ENCODE data around the gene HMOX1.
"Not testable (repeated sequence)": the region's sequence is repeated elsewhere in the genome, so short reads cannot be mapped to it uniquely, and the experiment has no call there.

The HMOX1 gene

DNA sequence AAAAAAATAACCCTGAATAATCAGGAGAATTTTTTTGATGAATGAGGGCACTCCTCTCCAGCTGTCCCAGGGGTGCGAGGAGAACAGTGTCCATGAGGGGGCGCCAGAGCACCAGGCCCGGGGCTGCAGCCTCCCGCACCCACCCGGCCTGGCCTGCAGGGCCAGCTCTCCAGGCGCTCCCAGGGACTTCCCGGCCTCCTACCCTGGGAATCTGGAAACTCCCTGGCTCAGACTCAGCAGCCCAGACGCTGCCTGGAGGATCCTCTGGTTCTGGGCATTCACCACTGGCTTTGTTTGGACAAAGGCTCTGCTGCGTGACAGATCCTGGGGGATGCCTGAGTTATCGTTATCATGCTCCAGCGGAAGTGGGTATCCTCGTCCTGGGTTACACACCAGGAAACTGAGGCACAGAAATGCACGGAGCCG lies 50.0 kb downstream of the HMOX1 start:
- H3K9ac ChIP-seq (ENCODE audit: low read depth in 1 of 2, low read length in 2 of 2), result no peak overlapping the region

DNA sequence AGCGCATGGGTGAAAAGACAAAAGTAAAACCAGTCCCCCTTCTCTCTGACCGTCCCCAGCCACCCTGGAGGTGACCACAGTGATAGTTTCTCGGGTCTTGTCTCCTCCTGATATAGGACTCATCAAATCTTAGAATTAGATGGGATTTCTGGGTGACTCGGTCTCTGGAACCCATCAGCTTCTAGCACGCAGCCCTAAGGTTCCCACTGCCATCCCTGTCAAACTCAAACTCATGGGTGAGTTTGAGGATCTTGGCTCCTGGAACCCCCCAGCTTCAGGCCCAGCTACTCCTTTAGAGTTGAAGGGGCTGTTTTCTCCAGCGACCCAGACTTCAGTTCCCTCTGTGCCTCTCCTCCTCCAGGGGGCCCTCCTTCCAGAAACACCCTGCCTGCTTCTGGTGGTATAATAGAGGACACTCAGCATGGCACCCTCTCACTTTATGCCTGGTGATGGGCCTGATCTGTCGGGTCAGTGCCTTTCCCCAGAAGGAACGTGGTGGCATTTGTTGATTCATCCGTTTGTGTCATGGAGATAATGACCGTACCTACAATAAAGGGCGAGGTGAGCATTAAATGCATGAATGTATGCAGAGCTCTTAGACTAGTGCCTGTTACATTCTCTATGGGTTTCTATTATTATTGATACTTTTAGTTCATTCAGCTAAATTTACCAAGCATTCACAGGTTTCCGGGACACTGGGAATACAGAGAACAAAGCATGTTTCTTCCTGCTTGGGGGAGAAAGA lies 50.8 kb downstream of the HMOX1 start:
- Histone ChIP-seq H3K36me3 (ENCODE audit: control insufficient read depth in 1 of 2, insufficient read depth in 2 of 2, low read length in 2 of 2) (peaks cover 4 to 19% of the 10 kb centered on the region in 2 donors), H3K9ac (ENCODE audit: low read depth in 1 of 2, low read length in 2 of 2) (no peak overlapping the region), H3K27me3 (ENCODE audit: control insufficient read depth in 1 of 2, insufficient read depth in 2 of 2, low read length in 2 of 2) (no peaks in the 10 kb centered on the region), H3K27ac (ENCODE audit: low read depth, low read length) (no peak overlapping the region), H3K4me1 (ENCODE audit: control insufficient read depth in 1 of 2, insufficient read depth in 2 of 2, low read length in 2 of 2) (no peaks in the 10 kb centered on the region), H3K4me3 (ENCODE audit: low read depth in 1 of 2, low read length in 2 of 2) (no peak overlapping the region), H3K9me3 (ENCODE audit: control insufficient read depth in 1 of 2, low read length in 2 of 2) (peaks cover 9 to 10% of the 10 kb centered on the region in 2 donors)

More for the DNA sequence above, 50.0 kb downstream of the HMOX1 start:
- Histone ChIP-seq H3K36me3 (ENCODE audit: control insufficient read depth in 1 of 2, insufficient read depth in 2 of 2, low read length in 2 of 2) (peaks cover 4 to 19% of the 10 kb centered on the region in 2 donors), H3K4me3 (ENCODE audit: low read depth in 1 of 2, low read length in 2 of 2) (no peak overlapping the region), H3K4me1 (ENCODE audit: control insufficient read depth in 1 of 2, insufficient read depth in 2 of 2, low read length in 2 of 2) (no peaks in the 10 kb centered on the region), H3K9me3 (ENCODE audit: control insufficient read depth in 1 of 2, low read length in 2 of 2) (peaks cover 9 to 10% of the 10 kb centered on the region in 2 donors), H3K27me3 (ENCODE audit: control insufficient read depth in 1 of 2, insufficient read depth in 2 of 2, low read length in 2 of 2) (no peaks in the 10 kb centered on the region), H3K27ac (ENCODE audit: low read depth, low read length) (no peak overlapping the region)

DNA sequence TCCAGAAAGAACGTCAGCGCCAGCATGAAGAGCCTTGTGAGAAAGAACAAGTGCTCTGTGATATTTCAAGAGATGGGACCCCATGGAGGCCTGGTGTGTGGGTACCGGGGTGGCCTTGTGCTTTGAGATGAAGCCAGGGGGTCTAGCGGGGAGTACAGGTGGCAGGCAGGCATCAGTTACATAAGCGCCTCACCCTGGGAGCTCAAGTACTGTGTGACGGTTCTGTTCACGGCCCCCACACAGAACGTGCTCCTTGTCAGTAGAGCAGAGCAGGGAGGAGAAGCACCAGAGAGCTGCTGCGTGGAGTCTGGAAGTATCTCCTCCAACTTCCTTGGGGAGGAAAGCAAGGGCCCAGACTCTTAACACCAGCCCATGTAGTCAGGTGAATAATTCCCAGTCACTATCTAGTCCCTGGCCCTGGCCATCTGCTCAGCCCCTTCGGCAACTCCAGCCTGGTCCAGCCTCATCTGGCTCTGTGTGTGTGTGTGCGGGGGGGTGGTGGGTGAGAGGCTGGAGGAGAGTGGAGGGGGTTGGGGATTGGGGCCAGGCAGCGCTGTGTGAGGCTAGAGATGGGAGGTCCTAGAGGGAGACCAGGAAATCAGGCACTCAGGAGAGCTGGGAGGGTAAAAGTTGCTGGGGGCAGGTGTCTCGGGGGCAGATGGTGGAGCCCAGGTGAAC lies 51.5 kb downstream of the HMOX1 start:
- H3K9me3 ChIP-seq (ENCODE audit: control insufficient read depth in 1 of 2, low read length in 2 of 2), result peaks cover 9 to 10% of the 10 kb centered on the region in 2 donors
- no peaks in the 10 kb centered on the region for H3K4me1 ChIP-seq (ENCODE audit: control insufficient read depth in 1 of 2, insufficient read depth in 2 of 2, low read length in 2 of 2)
- no peak overlapping the region for H3K27ac ChIP-seq (ENCODE audit: low read depth, low read length)
- H3K27me3 ChIP-seq (ENCODE audit: control insufficient read depth in 1 of 2, insufficient read depth in 2 of 2, low read length in 2 of 2), result no peaks in the 10 kb centered on the region
- no peak overlapping the region for H3K9ac ChIP-seq (ENCODE audit: low read depth in 1 of 2, low read length in 2 of 2)
- no peak overlapping the region for H3K4me3 ChIP-seq (ENCODE audit: low read depth in 1 of 2, low read length in 2 of 2)
- peaks cover 4 to 19% of the 10 kb centered on the region in 2 donors for H3K36me3 ChIP-seq (ENCODE audit: control insufficient read depth in 1 of 2, insufficient read depth in 2 of 2, low read length in 2 of 2)

DNA sequence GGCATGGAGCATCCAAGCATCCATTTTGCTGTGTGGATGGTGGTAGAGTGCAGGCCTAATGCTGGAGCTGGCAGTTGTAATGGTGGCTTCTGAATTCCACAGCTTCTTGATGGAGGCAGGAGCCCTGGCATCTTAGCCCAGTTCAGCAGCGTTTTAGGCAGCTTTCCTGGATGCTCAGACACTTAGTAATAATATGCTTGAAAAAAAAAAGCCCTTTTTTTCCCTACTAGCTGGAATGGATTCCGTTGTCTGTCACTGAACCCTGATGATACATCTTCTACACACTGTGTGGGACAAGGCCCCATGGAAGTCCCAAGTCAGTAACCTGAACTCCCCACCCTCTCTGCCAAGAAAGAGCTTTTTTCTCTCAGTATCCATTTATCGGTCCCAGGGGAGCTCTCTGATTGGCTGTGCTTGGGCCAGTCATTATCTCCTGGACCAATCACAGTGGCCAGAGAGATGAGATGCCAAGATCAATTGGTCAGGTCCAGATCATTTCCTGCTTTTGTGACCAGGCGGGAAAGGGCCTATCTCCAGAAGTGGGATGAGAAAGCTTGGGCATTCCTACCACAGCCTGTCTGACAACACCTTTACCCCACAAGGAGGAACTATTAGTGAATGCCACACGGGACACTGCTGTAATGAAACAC lies 53.3 kb downstream of the HMOX1 start:
- Histone ChIP-seq H3K27me3 (ENCODE audit: control insufficient read depth in 1 of 2, insufficient read depth in 2 of 2, low read length in 2 of 2) (no peaks in the 10 kb centered on the region), H3K4me3 (ENCODE audit: low read depth in 1 of 2, low read length in 2 of 2) (no peak overlapping the region), H3K9ac (ENCODE audit: low read depth in 1 of 2, low read length in 2 of 2) (no peak overlapping the region), H3K27ac (ENCODE audit: low read depth, low read length) (no peak overlapping the region), H3K4me1 (ENCODE audit: control insufficient read depth in 1 of 2, insufficient read depth in 2 of 2, low read length in 2 of 2) (no peaks in the 10 kb centered on the region), H3K9me3 (ENCODE audit: control insufficient read depth in 1 of 2, low read length in 2 of 2) (peaks cover 9 to 10% of the 10 kb centered on the region in 2 donors), H3K36me3 (ENCODE audit: control insufficient read depth in 1 of 2, insufficient read depth in 2 of 2, low read length in 2 of 2) (peaks cover 4 to 19% of the 10 kb centered on the region in 2 donors)

DNA sequence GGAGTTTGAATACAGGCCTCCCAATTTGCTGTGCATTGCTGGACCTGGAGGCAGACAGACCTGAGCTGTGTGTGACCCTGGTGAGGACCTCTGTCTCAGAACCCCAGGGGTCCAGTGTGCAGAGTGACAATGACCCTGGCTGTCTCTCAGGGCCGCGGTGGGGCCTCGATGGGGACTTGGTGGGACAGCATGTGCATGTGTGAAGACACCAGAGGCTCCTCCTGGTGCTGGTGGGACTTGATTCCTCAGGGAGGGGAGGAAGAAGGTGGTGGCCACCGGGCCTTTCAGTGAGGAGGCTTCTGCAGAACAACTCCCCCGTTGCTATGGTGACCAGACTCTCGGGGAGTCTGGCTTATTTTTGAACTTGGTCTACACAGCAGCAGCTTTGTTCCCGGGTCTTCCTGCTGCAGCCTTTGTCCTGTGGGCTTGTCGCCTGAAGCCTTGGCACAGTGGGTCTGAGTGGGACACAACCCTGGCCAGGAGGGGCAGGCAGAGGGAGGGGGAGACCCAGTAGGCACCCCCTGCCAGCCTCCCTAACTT lies 54.4 kb downstream of the HMOX1 start:
- H3K27ac ChIP-seq (ENCODE audit: low read depth, low read length), result no peak overlapping the region
- no peak overlapping the region for H3K9ac ChIP-seq (ENCODE audit: low read depth in 1 of 2, low read length in 2 of 2)
- H3K4me3 ChIP-seq (ENCODE audit: low read depth in 1 of 2, low read length in 2 of 2), result no peak overlapping the region
- peaks cover 4 to 19% of the 10 kb centered on the region in 2 donors for H3K36me3 ChIP-seq (ENCODE audit: control insufficient read depth in 1 of 2, insufficient read depth in 2 of 2, low read length in 2 of 2)
- no peaks in the 10 kb centered on the region for H3K27me3 ChIP-seq (ENCODE audit: control insufficient read depth in 1 of 2, insufficient read depth in 2 of 2, low read length in 2 of 2)
- peaks cover 9 to 10% of the 10 kb centered on the region in 2 donors for H3K9me3 ChIP-seq (ENCODE audit: control insufficient read depth in 1 of 2, low read length in 2 of 2)
- H3K4me1 ChIP-seq (ENCODE audit: control insufficient read depth in 1 of 2, insufficient read depth in 2 of 2, low read length in 2 of 2), result no peaks in the 10 kb centered on the region

DNA sequence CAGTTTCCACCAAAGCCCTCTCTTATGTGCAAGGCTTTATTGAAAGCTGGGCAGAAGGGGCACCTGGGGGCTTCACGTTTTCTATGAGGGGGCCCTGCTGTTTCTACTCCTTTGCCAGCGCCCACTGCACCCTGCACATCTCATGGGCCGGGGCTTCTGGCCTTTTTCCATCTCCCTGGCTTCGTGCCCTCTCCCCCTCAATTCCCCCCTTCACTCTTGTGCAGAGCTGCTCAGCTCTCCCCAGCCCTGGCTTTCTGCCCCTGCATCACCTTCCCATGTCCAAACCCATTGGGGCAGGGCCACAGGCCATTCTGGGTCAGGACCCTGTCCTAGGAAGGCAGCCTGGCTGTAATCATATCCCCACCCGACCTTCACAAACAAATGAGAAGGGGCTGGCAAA lies 55.5 kb downstream of the HMOX1 start:
- Histone ChIP-seq H3K9me3 (ENCODE audit: control insufficient read depth in 1 of 2, low read length in 2 of 2) (peaks cover 9 to 10% of the 10 kb centered on the region in 2 donors), H3K9ac (ENCODE audit: low read depth in 1 of 2, low read length in 2 of 2) (no peak overlapping the region), H3K4me3 (ENCODE audit: low read depth in 1 of 2, low read length in 2 of 2) (no peak overlapping the region), H3K27ac (ENCODE audit: low read depth, low read length) (no peak overlapping the region), H3K27me3 (ENCODE audit: control insufficient read depth in 1 of 2, insufficient read depth in 2 of 2, low read length in 2 of 2) (no peaks in the 10 kb centered on the region), H3K36me3 (ENCODE audit: control insufficient read depth in 1 of 2, insufficient read depth in 2 of 2, low read length in 2 of 2) (peaks cover 4 to 19% of the 10 kb centered on the region in 2 donors), H3K4me1 (ENCODE audit: control insufficient read depth in 1 of 2, insufficient read depth in 2 of 2, low read length in 2 of 2) (no peaks in the 10 kb centered on the region)

DNA sequence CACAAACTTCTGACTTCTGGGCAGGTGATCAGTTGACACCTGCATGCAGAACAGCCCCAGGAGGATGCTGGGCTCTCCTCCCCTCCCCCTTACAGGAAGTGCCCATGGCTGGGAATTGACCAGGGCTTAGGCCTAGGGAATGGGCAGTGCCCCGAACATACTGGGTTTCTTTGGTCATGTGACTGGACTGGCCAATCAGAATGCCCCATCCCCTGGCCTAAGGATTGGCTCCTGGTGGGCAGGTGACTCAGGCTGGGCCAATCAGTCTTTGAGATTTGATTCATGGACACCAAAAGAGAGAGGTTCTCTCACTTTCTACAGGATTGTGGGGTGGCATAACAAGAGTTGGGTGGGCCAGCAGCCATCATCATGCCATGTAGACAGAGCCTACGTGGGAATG lies 56.2 kb downstream of the HMOX1 start:
- H3K27me3 ChIP-seq (ENCODE audit: control insufficient read depth in 1 of 2, insufficient read depth in 2 of 2, low read length in 2 of 2), result no peaks in the 10 kb centered on the region
- no peaks in the 10 kb centered on the region for H3K4me1 ChIP-seq (ENCODE audit: control insufficient read depth in 1 of 2, insufficient read depth in 2 of 2, low read length in 2 of 2)
- H3K9me3 ChIP-seq (ENCODE audit: control insufficient read depth in 1 of 2, low read length in 2 of 2), result peaks cover 9 to 10% of the 10 kb centered on the region in 2 donors
- peaks cover 4 to 14% of the 10 kb centered on the region in 2 donors for H3K36me3 ChIP-seq (ENCODE audit: control insufficient read depth in 1 of 2, insufficient read depth in 2 of 2, low read length in 2 of 2)
- H3K27ac ChIP-seq (ENCODE audit: low read depth, low read length), result no peak overlapping the region
- H3K4me3 ChIP-seq (ENCODE audit: low read depth in 1 of 2, low read length in 2 of 2), result no peak overlapping the region
- H3K9ac ChIP-seq (ENCODE audit: low read depth in 1 of 2, low read length in 2 of 2), result no peak overlapping the region

DNA sequence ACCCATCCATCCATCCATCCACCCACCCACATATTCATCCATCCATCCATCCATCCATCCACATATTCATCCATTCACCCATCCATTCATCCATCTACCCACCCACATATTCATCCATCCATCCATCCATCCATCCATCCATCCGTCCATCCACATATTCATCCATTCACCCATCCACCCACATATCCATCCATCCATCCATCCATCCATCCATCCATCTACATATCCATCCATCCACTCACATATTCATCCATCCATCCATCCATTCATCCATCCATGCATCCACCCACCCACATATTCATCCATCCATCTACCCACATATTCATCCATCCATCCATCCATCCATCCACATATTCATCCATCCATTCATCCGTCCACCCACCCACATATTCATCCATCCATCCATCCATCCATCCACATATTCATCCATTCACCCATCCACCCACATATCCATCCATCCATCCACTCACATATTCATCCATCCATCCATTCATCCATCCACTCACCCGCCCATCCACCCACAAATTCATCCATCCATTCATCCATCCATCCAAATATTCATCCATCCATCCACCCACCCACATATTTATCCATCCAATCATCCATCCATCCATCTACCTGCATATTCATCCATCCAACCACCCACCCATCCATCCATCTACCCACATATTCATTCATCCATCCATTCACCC lies 57.9 kb downstream of the HMOX1 start:
- not testable (repeated sequence) for H3K4me1 ChIP-seq (ENCODE audit: control insufficient read depth in 1 of 2, insufficient read depth in 2 of 2, low read length in 2 of 2); H3K36me3 ChIP-seq (ENCODE audit: control insufficient read depth in 1 of 2, insufficient read depth in 2 of 2, low read length in 2 of 2); H3K27ac ChIP-seq (ENCODE audit: low read depth, low read length); H3K9ac ChIP-seq (ENCODE audit: low read depth in 1 of 2, low read length in 2 of 2); H3K9me3 ChIP-seq (ENCODE audit: control insufficient read depth in 1 of 2, low read length in 2 of 2); H3K27me3 ChIP-seq (ENCODE audit: control insufficient read depth in 1 of 2, insufficient read depth in 2 of 2, low read length in 2 of 2); H3K4me3 ChIP-seq (ENCODE audit: low read depth in 1 of 2, low read length in 2 of 2)

DNA sequence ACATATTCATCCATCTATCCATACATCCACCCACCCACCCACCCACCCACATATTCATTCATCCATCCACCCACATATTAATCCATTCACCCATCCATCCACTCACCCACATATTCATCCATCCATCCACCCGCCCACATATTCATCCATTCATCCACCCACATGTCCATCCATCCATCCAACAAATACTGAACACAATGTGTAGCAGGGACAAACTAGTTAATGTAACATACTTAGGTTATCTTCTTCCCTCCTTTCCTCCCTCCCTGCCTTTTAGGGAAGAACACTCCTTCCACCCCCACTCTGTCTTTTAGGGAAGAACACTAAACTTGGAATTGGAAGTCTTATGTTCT lies 58.4 kb downstream of the HMOX1 start:
- H3K27ac ChIP-seq (ENCODE audit: low read depth, low read length), result no peak overlapping the region
- H3K36me3 ChIP-seq (ENCODE audit: control insufficient read depth in 1 of 2, insufficient read depth in 2 of 2, low read length in 2 of 2), result no peaks in the 10 kb centered on the region
- no peaks in the 10 kb centered on the region for H3K9me3 ChIP-seq (ENCODE audit: control insufficient read depth in 1 of 2, low read length in 2 of 2)
- no peaks in the 10 kb centered on the region for H3K27me3 ChIP-seq (ENCODE audit: control insufficient read depth in 1 of 2, insufficient read depth in 2 of 2, low read length in 2 of 2)
- H3K9ac ChIP-seq (ENCODE audit: low read depth in 1 of 2, low read length in 2 of 2), result no peak overlapping the region
- no peak overlapping the region for H3K4me3 ChIP-seq (ENCODE audit: low read depth in 1 of 2, low read length in 2 of 2)
- H3K4me1 ChIP-seq (ENCODE audit: control insufficient read depth in 1 of 2, insufficient read depth in 2 of 2, low read length in 2 of 2), result no peaks in the 10 kb centered on the region

Data from duodenal mucosa (tissue), 2 donors.